Right ventricle myocardium inferior (tissue), 1 donor: ENCODE measurements around the gene WDR36. TPM values are rescaled to one million over a fixed set of nuclear protein-coding genes. Genes with fewer than 3 reads are reported as not detected.

Source experiments
- ATAC-seq: fragments of 200-7000 bp; cut with Tn5 transposase; one replicate; pipeline ENCODE4 v1.9.1; 2020; ENCODE audit warnings: mild to moderate bottlenecking, moderate library complexity
- DNase-seq: peaks from one replicate; pipeline ENCODE4 v3.0.0; 2021; ENCODE audit errors: missing footprints
- intact Hi-C: fragments of 100-400 bp; cut with DNase I; formaldehyde crosslinking; loops from one replicate; pipeline ENCODE4 v1.11.0; 2022
- total RNA-seq: library from RNA; stranded (reverse); fragmentation: NEBNext Ultra II Directional; extraction: Animal tissue kit (Norgen Biotek cat#: 25700); gene quantifications from one replicate; pipeline ENCODE4 v1.2.1, GENCODE V29; 2021
- donor health status: DM: no; HTN: yes; CAD: no; lungs with severe emphysema.

WDR36 gene
- total RNA-seq, 1 donor from 2014 or later = 14.6 TPM

DNA sequence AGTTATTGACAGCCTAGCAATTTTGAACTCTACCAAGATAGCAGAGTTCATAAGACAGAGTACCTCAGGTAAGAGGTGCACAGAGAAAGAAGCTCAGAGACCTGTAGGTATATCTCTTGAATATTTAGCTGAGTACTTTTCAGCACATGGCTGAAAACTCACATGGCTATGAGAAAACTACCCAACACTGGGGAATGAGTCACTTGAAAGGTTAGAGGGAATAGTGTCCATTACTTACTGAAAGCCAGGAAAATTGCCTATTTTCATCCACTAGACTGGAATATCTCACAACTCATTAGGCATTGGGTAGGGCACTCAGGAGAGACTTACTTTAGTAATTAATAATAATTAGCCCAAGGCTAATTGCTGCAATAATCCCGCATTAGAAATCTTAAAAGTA lies 12.3 kb upstream of the WDR36 start:
- DNase-seq (no peak), ATAC-seq (no peak)
- intact Hi-C loops = loop anchor here (10.0 kb wide), 1 partner anchor 165 kb away; no protein-coding TSS in a partner anchor

DNA sequence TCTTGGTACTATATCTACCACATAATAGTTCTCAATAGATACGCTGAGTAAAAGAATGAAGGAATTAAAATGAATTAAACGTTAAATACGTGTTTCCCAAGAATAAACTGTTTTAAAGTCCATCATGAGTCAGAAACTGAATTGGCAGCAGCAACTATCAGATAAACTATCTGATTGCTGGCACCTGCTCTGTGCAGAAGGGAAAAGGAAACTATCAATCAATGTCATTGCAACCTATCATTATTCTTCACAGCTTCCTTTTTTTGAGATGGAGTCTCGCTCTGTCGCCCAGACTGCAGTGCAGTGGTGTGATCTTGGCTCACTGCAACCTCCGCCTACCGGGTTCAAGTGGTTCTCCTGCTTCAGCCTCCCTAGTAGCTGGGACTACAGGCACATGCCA lies 8.8 kb upstream of the WDR36 start:
- no peak for ATAC-seq
- no peak for DNase-seq
- intact Hi-C loops = no loop called here

DNA sequence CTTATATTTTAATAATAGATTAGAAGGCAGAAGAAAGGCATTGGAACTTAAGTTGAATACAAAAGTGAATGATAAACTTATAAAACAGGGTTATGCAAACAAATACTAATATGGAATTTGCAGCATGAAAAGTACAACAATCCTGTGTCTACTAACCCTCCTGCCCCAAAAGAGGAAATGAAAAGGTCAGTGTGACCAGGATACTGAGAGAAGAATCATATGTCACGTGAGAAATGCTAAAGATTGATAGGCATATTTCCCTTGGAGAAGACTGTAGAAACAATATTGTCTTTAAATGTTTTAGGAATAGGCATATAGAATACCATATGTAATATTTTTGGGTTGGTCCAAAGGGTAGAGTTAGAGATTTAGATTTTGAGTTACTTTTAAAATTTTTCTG lies 3.8 kb downstream of the WDR36 start:
- intact Hi-C loops = loop anchor here (10.0 kb wide), 1 partner anchor 341 kb away; no protein-coding TSS in a partner anchor
- no peak for DNase-seq
- no peak for ATAC-seq

DNA sequence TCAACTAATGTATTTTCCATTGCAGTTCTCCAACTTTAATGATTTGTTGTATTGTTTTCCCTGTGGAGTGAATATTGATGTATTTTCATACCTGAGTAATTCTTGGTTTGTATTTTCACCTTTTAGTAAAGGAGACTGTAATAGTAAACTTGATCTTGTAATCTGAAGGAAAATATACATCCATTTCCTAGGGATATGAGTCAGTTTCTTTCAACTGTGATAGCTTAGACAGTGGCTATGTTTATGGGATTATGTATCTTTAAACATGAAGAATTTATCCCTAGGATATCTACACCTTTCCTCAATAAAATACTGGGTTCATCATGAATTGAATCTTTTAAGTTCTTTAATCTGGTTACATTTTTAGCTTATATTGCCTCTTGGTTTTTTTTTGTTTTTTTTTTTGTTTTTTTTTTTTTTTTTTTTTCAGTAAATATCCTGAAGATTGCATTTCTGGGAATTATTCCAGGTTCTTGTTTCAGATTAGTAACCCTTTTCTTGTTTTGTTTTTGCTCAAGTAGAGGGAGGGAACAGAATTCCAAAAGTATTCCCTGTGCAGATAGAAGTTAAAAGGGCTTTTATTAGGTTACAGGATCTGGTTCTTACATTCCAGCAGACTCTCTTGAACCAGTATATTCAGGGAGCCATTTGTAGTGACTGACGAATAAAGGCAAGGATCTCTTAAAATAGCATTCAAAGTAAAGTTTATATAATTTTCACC lies 7.1 kb downstream of the WDR36 start:
- no peak for DNase-seq
- intact Hi-C loops = loop anchor here (10.0 kb wide), 1 partner anchor 344 kb away; no protein-coding TSS in a partner anchor
- ATAC-seq = no peak

DNA sequence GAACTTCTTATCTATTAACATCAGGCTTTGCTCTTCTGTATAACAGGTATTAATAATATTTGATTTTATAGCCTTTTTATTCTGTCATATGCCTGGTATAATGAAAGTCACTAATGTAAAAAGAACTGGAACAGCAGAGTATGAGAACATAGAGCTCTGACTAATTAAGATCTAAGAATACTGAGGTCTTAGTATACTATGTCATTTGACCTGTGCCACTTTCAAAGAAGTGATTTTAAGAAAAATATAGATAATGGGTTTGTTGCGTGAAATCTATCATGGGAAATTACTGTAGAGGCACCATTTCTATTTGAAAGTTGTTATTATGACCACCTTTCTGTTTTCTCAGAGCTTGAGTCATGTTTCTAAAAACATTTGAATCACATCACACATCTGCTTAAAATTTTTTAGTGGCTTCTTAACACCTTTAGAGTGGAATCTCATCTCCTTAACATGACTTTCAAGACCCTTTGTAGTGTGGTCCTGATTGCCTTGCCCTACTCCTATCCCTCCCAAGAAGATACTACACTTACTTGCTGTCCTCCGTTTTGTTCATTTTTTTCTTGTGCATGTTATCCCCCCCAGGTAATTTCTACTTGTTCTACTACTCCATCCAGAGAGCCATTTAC lies 14.3 kb downstream of the WDR36 start:
- no peak for ATAC-seq
- DNase-seq = no peak
- intact Hi-C loops = no loop called here

DNA sequence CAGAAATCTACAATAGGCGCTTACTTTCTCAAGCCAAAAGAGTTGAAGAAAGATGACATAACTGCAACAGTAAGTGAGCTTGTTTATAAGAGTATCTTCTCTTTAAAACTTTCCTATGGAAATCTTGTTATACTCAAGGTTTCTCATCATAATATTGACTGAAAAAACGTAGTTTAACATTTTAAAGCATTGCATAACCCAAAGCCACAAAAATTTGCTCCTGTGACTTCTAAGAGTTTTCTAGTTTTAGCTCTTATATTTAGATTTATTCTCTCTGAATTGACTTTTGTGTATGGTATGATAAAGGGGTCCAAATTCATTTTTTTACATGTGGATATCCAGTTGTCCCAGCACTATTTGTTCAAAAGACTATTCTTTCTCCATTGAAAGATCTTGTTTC lies 15.2 kb downstream of the WDR36 start:
- intact Hi-C loops = no loop called here
- DNase-seq (no peak), ATAC-seq (no peak)

DNA sequence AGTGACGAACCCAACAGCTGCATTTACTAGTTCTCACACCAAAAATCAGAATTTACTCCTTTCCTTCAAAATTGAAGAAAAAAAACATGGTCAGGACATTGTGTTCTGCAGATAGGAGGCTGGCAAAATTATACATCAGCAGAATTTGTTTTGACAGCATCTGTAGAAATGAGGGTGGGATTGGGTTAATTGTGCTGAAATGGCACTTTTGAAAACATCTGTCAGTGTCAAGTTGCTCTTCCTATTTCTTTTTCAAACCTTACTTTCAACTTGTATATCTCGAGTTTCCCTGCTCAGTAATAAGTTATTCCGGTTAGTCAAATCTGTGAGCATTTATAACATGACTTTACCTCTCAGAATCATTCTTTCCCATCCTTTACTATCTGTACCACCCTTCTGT lies 19.8 kb downstream of the WDR36 start:
- DNase-seq (no peak), ATAC-seq (no peak)
- intact Hi-C loops = no loop called here

DNA sequence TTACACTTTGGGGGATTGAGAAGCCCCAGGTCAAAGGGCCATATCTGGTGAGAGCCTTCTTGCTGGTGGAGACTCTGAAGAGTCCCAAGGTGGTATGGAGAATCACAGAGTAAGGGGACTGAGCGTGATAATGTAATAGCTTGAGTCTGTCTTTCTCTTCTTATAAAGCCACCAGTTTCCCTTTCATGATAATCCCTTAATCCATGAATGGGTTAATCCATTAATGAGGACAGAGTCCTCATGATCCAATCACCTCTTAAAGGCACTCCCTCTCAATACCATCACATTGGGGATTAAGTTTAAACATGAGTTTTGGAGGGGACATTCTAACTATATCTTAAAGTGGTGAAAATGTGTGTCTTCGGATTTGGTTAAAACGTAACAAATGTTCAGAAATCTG lies 21.5 kb downstream of the WDR36 start:
- intact Hi-C loops = no loop called here
- ATAC-seq (no peak), DNase-seq (no peak)

DNA sequence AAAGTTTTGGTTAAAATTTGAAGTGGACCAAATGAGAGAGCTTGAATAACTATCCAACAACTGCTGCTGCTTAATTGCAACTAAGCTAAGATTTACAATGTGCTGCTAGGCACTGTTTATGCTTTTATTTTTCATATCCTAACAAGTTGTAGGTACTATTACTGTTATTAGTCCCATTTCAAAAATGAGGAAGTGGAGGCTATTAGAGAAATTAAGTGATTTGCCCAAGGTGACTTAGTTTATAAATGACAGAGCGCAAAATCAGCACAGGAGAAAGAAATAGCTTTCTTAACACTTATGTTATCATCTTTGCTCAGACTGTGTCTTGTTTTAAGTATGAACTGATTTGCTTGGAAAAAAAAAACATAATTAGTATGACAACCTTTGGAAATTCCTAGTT lies 23.1 kb downstream of the WDR36 start:
- intact Hi-C loops = no loop called here
- no peak for ATAC-seq
- DNase-seq = no peak

DNA sequence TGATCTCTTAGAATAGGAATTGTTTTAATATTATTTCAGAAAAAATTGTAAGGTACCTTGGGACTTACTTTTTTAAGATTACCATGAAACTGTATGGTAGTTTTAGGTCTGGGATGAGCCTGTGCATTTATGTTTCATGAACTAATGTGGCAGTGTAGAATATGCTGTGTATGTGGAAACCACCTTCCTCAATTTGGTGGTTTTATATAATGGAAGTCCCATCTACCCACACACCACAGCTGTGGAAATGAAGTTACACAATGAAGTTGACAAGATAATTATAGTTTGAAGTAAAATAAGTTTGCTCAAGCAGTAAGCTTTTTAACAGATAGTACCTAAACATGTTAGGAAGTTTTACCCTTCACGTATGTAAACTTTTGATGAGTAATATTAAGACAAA lies 24.4 kb downstream of the WDR36 start:
- intact Hi-C loops = no loop called here
- peak; percentile 62 for ATAC-seq

DNA sequence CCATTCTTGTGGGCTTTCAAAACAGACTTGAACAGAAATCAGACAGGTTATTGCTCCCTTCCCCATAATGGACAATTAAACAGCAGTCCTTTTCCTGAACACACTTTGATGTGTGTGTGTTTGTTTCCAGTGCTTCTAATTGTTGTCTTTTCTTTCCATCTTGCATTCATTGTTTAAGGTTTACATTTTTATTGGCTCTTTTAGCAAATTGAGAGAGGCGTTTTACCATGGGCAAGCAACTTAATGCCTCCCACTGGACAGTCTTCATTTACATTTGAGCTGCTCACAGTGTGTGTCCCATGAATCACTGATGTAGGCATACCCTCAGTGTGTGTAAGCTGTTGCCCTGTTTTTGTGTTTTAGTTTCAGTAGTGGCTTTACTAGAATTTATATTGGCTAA lies 25.0 kb downstream of the WDR36 start:
- intact Hi-C loops = no loop called here
- ATAC-seq (no peak), DNase-seq (no peak)

More for the DNA sequence above, 24.4 kb downstream of the WDR36 start:
- no peak for DNase-seq

DNA sequence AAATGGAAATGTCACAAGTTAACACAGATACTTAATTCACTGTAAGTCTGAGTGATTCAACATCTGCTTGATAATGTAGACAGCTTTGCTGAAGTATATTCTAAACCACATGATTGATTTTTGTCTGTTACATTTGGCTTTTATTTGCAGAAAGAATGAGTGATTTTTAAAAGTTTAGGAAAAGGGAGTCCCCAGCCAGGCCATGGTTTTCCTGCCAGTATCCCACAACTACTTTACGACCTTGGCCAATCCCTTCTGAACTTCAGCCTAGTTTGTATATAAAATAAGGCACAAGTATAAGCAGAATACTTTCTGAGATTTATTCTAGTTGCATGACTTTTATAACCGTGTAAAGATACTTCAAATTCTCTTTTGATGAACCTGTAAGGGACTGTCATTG lies 27.1 kb downstream of the WDR36 start:
- DNase-seq (no peak), ATAC-seq (no peak)
- intact Hi-C loops = no loop called here

DNA sequence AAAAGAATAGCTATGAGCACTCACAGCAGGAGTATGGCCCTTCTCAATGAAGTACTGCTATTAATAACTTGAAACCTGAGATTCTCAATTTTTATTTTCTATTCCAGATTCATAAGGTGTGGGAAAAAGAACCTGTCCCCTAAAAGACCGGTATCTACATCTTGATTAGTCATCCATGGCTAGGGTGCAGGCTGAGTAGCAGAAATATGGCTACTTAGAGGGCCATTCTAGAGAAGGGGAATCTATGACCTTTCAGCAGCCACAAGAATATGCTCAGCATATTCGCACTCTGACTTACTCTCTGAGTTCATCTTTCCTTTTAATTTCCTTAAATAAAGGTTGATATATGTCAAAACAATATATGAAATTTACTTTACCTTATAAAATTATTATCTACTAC lies 27.7 kb downstream of the WDR36 start:
- DNase-seq (no peak), ATAC-seq (no peak)
- intact Hi-C loops = no loop called here

DNA sequence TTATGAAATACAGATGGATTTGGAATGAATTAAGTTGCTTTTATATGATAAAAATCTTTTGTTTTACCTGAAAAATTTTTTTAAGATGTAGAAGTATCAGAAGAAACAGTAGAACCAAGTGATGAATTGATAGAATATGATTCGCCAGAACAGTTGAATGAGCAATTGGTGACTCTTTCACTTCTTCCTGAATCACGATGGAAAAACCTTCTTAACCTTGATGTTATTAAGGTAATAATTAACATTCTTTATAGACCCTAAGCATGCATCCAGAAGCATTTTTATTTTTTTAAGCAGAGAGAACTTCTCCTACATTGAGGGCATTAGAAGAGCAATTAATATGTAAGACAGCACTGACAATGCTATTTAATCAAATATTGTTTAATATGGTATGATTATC lies 28.8 kb downstream of the WDR36 start:
- intact Hi-C loops = no loop called here
- ATAC-seq (no peak), DNase-seq (no peak)

DNA sequence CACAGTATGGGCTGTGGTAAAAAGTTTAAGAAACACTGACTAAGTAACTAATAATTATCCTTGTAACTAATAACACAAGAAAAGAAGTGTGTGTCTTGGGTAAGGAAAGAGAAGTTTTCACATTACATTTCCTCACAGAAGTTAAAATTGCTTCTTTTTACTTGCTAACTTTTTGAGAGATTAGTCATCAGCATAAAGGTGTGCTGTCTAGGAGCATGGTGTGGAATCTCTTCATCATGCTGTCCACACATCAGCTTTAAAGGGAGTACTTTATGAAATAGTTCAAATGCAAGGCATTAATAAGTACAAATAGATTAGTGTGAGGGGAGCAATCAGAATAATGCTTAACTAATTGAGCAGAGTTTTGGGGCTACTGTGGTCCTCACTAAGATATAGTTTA lies 29.8 kb downstream of the WDR36 start:
- no peak for ATAC-seq
- no peak for DNase-seq
- intact Hi-C loops = no loop called here

DNA sequence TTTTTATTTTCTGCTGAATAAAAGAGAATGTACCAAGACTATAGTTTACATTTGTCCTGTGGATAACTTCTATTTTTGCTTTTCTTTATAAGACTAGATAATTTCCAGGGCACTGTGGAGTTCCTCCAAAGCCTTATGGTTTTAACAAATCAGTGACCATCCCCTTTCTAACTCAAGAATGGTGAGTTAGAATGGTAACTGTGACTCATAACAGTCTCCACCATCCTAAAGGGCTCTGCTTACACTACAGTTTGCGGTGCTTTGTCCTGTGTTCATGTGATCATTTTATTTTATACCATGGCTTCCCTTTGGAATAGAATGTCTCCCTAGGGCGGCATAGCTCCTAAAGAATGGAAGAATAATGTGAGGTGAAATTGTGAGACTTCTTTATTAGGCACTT lies 30.2 kb downstream of the WDR36 start:
- ATAC-seq (no peak), DNase-seq (no peak)
- intact Hi-C loops = no loop called here

DNA sequence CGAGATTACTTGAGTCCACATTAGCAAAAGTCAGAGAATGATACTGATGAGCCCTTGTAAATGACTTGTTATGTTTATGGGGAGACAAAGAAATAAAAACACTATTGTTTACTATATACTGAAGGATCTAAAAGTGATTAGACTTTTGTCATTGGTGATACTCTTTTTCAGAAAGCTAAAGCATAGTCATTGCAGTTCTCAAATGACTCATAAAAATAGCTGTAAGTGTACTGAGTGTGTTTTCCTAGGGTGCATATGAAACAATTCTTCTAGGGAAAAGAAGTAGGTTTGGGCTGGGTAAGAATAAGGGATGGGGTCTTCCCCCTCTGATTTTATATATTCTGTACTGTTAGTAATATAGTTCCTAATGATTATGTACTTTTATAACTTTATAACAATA lies 32.6 kb downstream of the WDR36 start:
- ATAC-seq (no peak), DNase-seq (no peak)
- intact Hi-C loops = no loop called here

DNA sequence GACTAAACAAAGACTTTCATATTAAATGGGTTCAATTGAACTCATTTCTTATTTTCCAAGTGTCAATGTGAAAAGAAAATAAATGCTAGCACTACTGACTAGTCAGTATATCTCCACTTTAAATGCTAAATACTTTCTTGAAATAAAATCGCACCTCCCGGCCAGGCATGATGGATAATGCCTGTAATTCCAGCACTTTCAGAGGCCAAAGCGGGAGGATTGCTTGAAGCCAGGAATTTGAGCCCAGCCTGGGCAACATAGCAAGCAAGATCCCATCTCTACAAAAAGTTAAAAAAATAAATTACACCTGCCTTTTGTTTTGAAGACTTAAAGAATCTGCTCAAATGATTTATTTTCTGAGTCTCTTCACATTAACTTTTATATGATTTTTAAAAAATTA lies 34.7 kb downstream of the WDR36 start:
- no peak for ATAC-seq
- no peak for DNase-seq
- intact Hi-C loops = no loop called here

DNA sequence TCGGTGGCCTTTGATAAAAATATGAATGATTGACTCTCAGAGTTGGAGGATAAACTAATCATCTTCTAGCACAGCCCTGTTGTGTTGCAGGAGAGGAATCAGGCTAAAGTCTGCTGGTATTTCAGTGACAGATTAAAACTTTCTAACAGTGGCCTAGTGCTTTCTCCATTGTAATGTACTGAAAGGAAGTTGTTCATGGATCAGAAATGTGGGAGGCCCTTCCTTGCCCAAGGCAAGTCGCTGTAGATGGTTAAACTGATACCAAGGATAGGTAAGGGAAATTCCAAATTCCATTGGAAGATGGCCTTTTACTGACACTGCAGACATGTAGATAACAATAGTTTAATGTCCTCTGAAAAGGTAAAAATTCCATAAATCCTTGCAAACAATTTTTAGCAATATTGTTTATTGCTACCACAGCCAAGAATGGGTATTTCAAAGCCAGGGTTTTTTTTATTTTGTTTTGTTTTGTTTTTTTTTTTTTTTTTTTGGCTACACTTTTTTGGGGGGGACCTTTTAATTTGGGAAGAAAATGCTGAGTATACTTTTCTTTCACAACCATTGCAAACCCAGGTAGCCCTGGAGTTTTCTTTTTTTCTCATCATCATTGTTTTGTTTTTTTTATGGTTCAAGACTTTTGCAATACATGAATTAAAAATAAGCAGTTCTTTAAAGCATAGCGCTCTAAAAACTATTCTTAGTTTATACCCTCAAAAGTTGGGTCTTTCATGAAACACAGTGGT lies 35.5 kb downstream of the WDR36 start:
- ATAC-seq = no peak
- intact Hi-C loops = no loop called here
- no peak for DNase-seq

DNA sequence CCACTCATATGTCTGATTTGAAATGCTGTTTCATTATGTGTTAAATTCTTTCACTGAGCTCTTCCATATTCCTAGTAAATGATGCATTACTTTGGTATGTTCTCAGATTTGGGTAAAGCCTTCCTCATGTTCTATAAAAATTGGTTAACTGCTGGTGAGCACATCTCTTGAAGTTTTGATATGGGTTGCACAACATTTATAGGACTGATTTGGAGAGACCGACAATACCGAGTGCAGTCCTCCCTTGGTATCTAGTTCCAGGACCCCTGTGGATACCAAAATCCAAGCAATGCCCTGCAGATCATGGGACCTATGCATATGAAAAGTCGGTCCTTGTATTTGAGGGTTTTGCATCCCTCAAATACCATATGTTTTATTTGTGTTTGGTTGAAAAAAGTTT lies 37.8 kb downstream of the WDR36 start:
- no peak for DNase-seq

More for the DNA sequence above, 37.8 kb downstream of the WDR36 start:
- intact Hi-C loops = no loop called here
- ATAC-seq = no peak
